Ishikawa (cell line): ENCODE data around the gene SLC6A18.

Source experiments
- CEBPB ChIP-seq: IDR thresholded peaks from 2 replicates; pipeline ENCODE4 v1.6.1; 2012
- CREB1 ChIP-seq: IDR thresholded peaks from 2 replicates; pipeline ENCODE4 v1.6.1; 2012; ENCODE audit warnings: low read depth
- EGR1 ChIP-seq: IDR thresholded peaks from 2 replicates; pipeline ENCODE4 v1.6.1; 2012
- EP300 ChIP-seq: IDR thresholded peaks from 2 replicates; pipeline ENCODE4 v1.6.1; 2012; ENCODE audit warnings: borderline replicate concordance
- FOXM1 ChIP-seq: IDR thresholded peaks from 2 replicates; pipeline ENCODE4 v1.6.1; 2012; ENCODE audit warnings: low read depth, borderline replicate concordance
- NFIC ChIP-seq: IDR thresholded peaks from 2 replicates; pipeline ENCODE4 v1.6.1; 2012
- RAD21 ChIP-seq: IDR thresholded peaks from 2 replicates; pipeline ENCODE4 v1.6.1; 2012; ENCODE audit warnings: low read depth
- TAF1 ChIP-seq: IDR thresholded peaks from 2 replicates; pipeline ENCODE4 v1.6.1; 2012; ENCODE audit warnings: low read depth, mild to moderate bottlenecking
- TCF12 ChIP-seq: IDR thresholded peaks from 2 replicates; pipeline ENCODE4 v1.6.1; 2012; ENCODE audit warnings: low read depth
- TEAD4 ChIP-seq: IDR thresholded peaks from 2 replicates; pipeline ENCODE4 v1.6.1; 2012
- YY1 ChIP-seq: IDR thresholded peaks from 2 replicates; pipeline ENCODE4 v1.6.1; 2012; ENCODE audit warnings: low read depth
- ZBTB7A ChIP-seq: IDR thresholded peaks from 2 replicates; pipeline ENCODE4 v1.6.1; 2012; ENCODE audit warnings: low read depth
- TF ChIP-seq, protein P1 (sequence below): IDR thresholded peaks from 2 replicates; pipeline ENCODE4 v1.6.1; 2012
- TF ChIP-seq, protein P2 (sequence below): IDR thresholded peaks from 2 replicates; pipeline ENCODE4 v1.6.1; 2012; ENCODE audit warnings: low read depth, mild to moderate bottlenecking
- TF ChIP-seq, protein P3 (sequence below): IDR thresholded peaks from 2 replicates; pipeline ENCODE4 v1.6.1; 2012

SLC6A18 gene

DNA sequence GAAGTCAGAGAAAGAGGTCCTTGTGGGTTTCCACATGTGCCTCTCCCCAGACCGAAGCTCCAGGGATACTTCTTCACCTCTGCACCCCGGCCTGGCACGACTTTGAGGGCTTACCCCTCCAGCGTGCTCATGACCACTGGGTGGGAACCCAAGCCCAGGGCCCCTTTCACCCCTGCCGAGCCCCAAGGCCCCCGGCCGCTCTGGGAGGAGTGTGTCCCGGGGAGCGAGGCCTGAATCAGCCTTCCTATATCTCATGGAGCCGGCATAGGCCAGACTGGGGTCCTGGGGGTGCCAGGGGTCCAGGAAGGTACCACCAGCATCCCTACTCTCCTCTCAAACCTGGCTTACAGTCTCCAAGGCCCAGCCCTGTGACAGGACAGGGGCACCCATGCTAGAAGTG lies 52.6 kb downstream of the SLC6A18 start:
- TF ChIP-seq NFIC, result no peak
- TF ChIP-seq CEBPB, result no peak
- TF ChIP-seq TAF1, result no peak
- TF ChIP-seq CREB1, result no peak
- no peak for TF ChIP-seq TEAD4
- TF ChIP-seq EP300, result no peak
- no peak for TF ChIP-seq EGR1
- TF ChIP-seq TCF12, result no peak
- TF ChIP-seq, protein P1, sequence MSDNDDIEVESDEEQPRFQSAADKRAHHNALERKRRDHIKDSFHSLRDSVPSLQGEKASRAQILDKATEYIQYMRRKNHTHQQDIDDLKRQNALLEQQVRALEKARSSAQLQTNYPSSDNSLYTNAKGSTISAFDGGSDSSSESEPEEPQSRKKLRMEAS, result no peak
- no peak for TF ChIP-seq ZBTB7A
- TF ChIP-seq, protein P2, sequence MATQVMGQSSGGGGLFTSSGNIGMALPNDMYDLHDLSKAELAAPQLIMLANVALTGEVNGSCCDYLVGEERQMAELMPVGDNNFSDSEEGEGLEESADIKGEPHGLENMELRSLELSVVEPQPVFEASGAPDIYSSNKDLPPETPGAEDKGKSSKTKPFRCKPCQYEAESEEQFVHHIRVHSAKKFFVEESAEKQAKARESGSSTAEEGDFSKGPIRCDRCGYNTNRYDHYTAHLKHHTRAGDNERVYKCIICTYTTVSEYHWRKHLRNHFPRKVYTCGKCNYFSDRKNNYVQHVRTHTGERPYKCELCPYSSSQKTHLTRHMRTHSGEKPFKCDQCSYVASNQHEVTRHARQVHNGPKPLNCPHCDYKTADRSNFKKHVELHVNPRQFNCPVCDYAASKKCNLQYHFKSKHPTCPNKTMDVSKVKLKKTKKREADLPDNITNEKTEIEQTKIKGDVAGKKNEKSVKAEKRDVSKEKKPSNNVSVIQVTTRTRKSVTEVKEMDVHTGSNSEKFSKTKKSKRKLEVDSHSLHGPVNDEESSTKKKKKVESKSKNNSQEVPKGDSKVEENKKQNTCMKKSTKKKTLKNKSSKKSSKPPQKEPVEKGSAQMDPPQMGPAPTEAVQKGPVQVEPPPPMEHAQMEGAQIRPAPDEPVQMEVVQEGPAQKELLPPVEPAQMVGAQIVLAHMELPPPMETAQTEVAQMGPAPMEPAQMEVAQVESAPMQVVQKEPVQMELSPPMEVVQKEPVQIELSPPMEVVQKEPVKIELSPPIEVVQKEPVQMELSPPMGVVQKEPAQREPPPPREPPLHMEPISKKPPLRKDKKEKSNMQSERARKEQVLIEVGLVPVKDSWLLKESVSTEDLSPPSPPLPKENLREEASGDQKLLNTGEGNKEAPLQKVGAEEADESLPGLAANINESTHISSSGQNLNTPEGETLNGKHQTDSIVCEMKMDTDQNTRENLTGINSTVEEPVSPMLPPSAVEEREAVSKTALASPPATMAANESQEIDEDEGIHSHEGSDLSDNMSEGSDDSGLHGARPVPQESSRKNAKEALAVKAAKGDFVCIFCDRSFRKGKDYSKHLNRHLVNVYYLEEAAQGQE, result no peak

DNA sequence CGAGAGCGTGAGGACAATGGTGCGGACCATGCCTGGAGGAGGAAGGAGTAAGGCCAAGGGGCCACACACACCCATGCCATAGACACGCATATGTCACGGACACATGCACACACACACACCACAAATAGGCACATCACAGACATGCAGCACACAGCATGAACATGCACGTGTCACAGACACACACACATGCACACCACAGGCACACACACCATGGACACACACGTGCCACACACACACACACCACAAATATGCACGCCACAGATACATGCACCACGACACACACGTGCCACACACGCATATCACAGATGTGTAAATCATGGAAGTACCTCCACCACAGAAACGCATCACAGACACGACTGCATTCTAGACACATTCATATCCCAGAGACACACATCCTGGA lies 53.0 kb downstream of the SLC6A18 start:
- TF ChIP-seq TCF12, result no peak

DNA sequence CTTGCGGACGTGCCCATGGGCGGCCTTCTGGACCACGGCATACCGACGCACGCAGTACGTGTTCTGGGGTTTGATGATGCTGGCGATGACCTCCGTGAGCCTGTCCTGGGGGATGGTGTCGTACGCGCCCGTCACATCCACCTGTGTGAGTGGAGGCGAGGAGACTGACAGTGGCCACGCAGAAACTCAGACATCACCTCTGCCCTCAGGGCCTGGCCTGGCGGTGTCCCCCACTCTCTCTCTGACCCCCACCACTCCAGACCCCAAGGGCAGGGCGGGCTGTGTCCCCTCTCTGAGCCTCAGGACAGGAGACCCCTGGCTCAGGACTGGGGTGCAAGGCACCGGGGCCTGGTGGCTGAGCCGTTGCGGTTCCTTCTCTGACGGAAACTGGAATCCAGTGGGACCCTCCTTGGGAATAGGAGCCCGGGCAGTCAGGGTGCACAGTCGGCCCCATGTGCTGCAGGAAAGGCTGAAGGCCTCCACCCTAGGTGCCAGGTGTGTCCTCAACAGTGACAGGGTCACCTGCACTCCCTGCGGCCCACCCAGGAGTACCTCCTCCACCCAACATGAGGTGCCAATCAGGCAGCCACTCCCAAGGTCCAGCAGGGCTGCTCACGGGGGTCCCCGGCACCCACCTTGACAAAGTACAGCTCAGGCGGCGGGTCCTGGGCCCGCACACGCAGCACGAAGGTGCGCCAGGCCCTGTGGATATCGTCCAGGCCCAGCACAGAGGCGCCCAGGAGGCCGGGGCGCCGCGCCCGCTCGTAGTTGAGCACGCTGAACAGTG lies 53.7 kb downstream of the SLC6A18 start:
- TF ChIP-seq YY1 (no peak), EGR1 (no peak), FOXM1 (no peak), TEAD4 (no peak), CREB1 (no peak)
- TF ChIP-seq, protein P2, result no peak

DNA sequence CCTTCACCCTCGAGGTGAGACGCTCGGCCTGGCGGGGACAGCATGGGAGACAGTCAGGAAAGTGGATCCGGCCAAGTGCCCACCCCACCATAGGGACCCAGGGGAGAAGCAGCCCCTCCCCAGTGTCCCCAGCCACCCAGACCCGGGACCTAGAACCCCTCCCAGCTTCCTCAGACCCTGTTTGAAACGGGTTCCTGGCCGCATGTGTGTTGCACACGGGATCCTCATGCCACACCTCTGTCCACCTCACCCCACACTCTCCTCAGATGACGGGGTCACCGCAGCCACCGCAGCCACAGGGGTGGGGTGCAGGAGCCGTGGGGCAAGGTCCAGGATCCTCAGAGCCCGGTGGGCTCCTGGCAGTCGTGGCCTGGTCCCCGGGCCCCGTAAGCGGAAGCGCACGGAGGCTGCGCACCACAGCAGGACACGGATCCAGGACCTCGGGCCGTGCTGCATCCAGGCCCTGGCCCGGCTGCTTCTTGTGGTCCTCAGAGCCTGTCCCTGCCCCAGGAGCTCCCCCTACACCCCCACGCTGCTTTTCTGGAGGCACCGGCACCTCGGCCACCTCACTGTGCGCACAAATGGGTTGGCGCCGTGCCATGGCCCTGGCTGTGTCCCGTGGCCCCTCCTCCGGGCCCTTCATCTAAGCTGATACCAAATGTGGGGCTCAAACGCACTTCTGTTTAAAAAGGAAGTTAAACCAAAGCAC lies 54.4 kb downstream of the SLC6A18 start:
- no peak for TF ChIP-seq TEAD4
- TF ChIP-seq, protein P1, result no peak
- TF ChIP-seq, protein P3, sequence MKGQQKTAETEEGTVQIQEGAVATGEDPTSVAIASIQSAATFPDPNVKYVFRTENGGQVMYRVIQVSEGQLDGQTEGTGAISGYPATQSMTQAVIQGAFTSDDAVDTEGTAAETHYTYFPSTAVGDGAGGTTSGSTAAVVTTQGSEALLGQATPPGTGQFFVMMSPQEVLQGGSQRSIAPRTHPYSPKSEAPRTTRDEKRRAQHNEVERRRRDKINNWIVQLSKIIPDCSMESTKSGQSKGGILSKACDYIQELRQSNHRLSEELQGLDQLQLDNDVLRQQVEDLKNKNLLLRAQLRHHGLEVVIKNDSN, result no peak

DNA sequence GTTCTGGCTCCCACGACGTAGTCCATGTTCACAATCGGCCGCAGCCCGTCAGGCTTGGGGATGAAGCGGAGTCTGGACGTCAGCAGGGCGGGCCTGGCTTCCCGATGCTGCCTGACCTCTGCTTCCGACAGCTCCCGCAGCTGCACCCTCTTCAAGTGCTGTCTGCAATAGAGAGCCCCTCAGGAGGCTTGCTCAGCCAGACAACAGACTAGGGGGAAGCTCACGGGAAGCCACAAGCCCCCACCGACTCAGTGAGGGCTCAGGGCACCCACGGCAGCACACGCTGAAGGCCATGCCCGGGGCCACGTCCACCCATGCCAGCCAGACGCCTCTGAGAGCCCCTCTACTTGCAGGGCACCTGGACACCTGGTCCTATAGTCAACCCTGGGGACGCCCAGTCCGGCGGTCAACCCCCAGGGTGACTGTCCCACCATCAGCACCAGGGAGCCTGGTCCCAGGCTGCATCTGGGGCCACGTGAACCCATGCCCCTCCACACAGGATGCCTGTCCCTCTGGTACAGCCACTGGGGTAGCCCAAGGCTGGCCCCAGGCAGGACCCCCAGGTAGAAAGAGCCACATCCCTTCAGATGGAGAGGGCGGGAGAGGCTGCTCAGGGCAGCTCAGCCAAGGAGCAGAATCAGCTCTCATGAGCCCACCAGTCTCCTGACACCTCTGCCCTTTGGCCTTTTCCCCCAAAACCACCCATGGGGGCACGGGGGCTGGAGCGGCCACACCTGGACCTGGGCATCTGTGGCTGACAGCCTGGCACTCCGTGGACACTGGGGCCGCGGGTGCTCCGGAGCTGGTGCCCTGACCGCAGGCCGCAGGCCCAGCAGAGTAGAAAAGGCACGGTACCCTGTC lies 55.2 kb downstream of the SLC6A18 start:
- TF ChIP-seq TEAD4 (no peak), EGR1 (no peak), NFIC (no peak), EP300 (no peak), ZBTB7A (no peak), CEBPB (no peak), RAD21 (no peak), TCF12 (no peak), FOXM1 (no peak), YY1 (no peak), CREB1 (no peak), TAF1 (no peak)
- TF ChIP-seq, protein P1, result no peak
- TF ChIP-seq, protein P2, result no peak
- TF ChIP-seq, protein P3, result no peak
